Activated CD4-positive, alpha-beta T cell treated with anti-CD3 and anti-CD28 coated beads, Interleukin-2, amount 50 U/mL, for 24 hours (primary cell): ENCODE measurements around the gene ALAS1.

Experiments used
- DNase-seq, 2 donors: peaks; one replicate each; pipeline ENCODE4 v3.0.0-alpha.2; 2020; ENCODE audit warnings: low read depth in 1 of 2, low spot score in 1 of 2

Gene ALAS1

DNA sequence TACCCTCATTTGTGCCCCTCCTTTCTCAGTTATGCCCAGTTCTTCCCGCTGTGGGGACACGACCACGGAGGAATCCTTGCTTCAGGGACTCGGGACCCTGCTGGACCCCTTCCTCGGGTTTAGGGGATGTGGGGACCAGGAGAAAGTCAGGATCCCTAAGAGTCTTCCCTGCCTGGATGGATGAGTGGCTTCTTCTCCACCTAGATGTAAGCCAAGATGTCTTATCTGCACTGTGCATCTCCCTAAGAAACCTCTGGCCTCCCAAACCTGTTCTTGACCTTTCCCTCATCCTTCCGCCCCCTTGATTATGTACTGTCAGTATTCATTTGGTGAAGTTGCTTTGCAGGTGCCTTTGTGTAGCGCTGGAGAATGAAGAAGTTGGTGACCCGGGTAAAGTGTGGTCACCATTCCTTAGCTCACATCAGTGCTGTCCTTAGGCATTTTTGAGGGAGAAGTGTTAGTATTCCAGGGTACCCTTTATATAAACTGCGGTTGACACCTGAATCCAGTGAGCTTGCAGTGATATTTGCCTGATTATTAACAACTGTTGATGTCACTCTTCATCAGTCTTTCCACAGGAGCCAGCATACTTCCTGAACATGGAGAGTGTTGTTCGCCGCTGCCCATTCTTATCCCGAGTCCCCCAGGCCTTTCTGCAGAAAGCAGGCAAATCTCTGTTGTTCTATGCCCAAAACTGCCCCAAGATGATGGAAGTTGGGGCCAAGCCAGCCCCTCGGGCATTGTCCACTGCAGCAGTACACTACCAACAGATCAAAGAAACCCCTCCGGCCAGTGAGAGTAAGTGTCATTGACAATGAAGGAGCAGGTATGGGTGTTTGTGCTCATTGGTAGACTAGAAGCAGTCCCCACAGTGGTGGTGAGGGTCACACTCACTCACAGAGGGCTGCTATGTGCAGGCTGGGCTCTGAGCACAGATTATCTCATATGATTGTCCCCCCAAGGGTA is 966 bp downstream of the ALAS1 start:
- DNase-seq, result no peak

DNA sequence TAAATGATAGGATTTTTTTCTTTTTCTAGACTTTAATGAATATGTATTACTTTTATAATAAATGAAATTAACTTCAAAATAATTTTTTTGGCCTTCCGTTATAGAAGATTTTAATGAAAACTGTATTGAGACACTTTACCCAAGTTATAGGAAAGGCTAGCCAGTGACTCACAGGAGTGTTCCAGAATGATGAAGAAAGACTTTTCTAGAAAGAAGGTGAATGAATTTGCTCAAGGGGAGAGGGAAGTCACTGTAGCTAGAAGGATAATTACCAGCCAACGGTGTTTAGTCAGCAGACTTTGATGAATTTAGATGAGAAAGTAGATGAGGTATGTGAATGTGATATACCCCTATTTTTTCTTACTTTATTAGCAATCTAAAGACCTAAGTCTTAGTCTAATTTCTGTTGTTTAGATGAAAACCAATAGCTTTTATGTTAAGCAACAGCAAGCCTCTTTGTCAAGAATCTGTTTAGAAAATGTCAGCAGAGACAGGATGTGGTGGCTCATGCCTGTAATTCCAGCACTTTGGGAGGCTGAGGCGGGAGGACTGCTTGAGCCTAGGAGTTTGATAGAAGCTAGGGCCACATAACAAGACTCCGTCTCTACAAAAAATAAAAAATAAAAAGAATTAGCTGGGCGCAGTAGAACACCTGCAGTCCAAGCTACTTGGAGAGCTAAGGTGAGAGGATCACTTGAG is 3.2 kb downstream of the ALAS1 start:
- no peak for DNase-seq

DNA sequence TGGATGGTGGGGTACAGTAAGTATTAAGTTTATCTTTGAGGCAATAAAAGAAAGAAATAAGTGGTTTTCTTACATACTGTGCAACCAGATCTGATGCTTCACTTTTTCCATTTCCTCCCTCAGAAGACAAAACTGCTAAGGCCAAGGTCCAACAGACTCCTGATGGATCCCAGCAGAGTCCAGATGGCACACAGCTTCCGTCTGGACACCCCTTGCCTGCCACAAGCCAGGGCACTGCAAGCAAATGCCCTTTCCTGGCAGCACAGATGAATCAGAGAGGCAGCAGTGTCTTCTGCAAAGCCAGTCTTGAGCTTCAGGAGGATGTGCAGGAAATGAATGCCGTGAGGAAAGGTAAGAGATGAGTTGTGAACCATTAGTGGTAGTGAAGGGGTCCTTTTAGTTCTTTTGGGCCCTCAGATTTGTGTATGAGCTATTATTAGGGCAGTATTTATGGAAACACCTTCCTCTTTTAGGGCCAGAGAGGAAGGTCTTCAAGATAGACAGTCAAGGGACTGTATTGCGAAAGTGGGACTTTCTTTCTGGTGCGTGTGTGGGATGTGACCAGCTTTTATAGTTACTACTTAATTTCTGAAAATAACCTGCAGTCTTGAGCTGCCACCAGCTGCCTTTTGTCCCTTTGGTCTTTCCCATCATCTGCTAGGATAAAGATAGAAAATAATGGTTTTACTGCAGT is 4.6 kb downstream of the ALAS1 start:
- no peak for DNase-seq

DNA sequence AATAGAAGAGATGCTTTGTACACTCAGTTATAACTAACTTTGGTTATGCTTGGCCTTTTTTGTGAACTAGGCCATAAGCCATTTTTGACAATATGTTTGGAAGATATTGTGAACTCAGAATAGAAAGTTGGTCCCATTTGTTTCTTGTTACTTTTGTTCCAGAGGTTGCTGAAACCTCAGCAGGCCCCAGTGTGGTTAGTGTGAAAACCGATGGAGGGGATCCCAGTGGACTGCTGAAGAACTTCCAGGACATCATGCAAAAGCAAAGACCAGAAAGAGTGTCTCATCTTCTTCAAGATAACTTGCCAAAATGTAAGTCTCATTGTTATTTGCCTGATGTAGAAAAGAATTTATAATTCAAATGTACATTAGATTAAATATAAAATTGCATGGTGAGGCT is 5.7 kb downstream of the ALAS1 start:
- DNase-seq, result no peak

DNA sequence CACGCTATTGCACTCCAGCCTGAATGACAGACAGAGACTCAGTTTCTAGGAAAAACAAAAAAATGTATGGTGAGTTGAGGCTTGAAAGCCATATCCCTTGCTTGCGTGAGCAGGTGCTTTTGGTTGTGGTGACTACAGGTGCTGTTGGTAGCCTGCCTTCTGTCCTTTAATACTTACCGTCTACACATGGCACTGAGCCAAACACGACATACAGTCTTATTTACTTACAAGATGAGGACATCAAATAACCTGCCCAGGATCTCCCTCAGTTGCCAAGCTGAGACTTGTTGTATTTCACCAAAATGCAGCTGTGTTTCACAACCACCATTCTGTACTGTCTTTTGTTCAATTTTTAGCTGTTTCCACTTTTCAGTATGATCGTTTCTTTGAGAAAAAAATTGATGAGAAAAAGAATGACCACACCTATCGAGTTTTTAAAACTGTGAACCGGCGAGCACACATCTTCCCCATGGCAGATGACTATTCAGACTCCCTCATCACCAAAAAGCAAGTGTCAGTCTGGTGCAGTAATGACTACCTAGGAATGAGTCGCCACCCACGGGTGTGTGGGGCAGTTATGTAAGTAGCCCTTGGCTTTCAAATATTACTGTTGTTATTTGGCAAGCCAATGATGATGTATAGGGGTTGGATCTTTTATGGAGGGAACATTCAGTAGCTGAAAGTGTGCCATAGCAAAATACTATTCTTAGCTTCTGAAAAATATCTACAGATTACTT is 6.5 kb downstream of the ALAS1 start:
- DNase-seq, result no peak

DNA sequence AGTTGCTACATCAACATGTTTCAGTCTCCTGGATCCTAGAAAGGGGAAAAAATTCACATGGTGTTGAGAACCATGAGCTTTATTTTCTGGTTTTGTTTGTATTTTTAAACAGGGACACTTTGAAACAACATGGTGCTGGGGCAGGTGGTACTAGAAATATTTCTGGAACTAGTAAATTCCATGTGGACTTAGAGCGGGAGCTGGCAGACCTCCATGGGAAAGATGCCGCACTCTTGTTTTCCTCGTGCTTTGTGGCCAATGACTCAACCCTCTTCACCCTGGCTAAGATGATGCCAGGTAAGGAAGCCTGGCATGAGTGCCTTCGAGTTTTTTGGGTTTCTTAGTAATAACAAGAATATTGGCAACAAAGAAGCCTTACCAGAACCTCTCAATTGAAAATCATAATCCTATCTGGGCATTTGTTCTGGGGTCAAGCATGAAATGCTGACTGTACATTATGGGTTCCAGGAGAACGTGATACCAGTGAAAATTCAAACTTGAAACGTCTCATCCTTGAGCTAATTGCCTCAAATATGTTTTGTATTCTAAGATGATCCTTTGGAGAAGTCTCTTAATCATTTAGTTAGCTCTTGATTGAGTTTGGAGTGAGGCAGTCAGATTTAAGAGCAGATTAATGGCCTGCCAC is 7.9 kb downstream of the ALAS1 start:
- no peak for DNase-seq

DNA sequence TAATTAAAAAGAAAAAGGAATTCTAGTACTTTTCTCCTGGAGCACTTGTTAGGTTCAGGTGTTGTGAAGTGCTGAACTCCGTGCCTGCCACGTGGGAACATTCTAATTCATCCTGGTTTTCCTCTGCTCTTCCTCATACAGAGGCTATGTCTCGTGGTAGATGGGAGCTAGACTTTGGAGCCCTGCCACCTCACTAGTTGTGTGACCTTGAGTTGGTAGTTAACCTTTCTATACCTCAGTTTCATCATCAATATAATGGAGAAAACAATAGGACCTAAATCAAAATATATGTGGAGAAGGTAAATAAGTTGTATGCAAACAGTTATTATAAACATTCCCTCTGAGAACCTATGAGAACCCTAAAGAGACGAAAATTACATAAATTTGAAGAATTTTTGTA is 10.6 kb downstream of the ALAS1 start:
- no peak for DNase-seq

DNA sequence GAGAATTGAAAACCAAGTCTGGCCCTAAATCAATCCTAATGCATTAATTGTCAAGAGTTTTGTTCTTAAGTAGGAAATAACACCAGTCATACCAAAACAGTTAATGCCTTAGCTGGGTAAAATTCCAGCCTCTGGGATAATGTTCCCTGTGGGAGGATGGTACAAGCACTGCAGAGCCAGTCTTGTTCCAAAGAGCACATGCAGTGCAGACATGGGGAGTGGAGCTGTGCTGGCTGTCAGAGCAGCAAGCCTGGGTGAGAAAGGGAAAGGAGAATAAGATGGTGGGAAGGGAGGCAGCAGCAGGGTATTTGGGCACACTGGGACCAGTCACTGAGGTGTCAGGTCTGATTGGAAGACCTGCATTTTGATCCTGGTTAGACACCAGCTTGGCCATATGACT is 12.1 kb downstream of the ALAS1 start:
- no peak for DNase-seq

DNA sequence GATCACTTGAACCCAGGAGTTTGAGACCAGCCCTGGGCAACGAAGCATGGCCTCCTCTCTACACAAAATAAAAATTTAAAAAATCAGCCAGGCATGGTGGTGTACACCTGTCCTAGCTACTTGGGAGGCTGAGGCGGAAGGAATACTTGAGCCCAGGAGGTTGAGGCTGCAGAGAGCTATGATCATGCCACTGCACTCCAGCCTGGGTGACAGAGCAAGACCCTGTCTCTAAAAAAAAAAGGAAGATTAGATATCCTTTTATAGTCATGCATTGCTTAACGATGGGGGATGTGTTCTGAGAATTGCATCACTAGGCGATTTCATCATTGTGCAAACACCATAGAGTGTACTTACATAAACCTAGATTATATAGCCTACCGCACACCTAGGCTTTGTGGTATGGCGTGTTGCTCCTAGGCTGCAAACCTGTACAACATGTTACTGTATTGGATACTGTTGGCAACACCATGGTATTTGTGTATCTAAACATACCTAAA is 12.6 kb downstream of the ALAS1 start:
- DNase-seq, result no peak

DNA sequence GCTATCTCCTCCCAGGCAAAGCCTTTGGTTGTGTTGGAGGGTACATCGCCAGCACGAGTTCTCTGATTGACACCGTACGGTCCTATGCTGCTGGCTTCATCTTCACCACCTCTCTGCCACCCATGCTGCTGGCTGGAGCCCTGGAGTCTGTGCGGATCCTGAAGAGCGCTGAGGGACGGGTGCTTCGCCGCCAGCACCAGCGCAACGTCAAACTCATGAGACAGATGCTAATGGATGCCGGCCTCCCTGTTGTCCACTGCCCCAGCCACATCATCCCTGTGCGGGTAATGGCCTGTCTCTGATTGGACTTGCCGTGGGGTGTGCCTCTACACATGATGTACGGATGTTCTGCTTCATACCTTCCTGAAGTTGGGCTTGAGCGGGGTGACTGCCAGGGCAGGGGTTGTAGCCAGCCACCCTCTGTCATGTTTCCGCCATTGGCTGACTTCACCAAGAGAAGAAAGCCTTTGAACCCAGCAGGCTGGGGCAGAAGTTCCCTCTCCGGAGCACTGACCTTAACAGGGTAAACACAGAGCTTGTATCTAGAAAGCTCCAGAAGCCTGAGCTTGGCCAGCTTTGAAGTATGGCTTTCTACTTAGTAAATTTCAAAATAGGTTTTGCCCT is 13.4 kb downstream of the ALAS1 start:
- DNase-seq, result no peak

DNA sequence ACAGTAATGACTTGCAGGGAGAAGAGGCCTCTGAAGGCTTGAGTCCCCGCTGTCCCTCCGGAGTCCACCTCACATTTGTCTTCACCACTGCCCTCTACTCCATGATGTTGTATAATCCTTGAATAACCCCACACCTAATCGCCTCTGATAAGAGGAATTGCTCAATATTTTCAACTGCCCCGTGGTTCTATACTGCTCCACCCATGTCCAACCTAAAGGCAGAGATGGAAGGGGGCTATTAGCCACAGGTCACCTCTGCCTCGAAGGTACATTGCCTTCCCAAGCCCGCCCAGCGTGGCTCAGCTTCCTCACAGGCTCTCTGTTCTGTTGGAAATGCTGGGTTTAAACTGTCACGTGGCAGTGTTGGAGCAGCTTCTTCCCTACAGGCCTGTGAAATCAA is 15.0 kb downstream of the ALAS1 start:
- no peak for DNase-seq

DNA sequence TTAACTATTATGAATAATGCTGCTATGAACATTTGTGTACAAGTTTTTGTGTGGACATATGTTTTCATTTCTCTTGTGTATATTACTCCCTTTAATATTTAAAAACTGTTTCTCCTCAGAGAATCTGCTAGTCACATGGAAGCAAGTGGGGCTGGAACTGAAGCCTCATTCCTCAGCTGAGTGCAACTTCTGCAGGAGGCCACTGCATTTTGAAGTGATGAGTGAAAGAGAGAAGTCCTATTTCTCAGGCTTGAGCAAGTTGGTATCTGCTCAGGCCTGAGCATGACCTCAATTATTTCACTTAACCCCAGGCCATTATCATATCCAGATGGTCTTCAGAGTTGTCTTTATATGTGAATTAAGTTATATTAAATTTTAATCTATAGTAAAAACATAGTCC is 15.9 kb downstream of the ALAS1 start:
- DNase-seq, result no peak

DNA sequence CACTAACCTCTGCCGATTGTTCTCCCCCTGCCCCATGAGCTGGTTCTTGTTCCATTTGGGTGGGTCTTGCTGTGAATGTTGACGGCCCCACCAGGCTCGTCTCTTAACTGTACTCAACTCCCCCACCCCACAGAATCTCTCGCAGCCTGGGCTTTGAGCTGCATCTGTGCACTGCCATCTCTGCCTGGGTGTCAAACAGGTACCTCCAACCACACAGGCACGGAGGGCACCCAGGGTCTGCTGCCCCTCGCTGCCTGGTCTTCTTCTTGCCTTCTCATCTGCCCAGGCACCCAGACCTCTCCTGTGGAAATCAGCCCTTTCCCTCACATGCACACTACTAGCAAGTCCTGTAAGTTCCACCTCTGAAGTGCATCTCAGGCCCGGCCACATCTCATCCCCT is 17.4 kb downstream of the ALAS1 start:
- no peak for DNase-seq

DNA sequence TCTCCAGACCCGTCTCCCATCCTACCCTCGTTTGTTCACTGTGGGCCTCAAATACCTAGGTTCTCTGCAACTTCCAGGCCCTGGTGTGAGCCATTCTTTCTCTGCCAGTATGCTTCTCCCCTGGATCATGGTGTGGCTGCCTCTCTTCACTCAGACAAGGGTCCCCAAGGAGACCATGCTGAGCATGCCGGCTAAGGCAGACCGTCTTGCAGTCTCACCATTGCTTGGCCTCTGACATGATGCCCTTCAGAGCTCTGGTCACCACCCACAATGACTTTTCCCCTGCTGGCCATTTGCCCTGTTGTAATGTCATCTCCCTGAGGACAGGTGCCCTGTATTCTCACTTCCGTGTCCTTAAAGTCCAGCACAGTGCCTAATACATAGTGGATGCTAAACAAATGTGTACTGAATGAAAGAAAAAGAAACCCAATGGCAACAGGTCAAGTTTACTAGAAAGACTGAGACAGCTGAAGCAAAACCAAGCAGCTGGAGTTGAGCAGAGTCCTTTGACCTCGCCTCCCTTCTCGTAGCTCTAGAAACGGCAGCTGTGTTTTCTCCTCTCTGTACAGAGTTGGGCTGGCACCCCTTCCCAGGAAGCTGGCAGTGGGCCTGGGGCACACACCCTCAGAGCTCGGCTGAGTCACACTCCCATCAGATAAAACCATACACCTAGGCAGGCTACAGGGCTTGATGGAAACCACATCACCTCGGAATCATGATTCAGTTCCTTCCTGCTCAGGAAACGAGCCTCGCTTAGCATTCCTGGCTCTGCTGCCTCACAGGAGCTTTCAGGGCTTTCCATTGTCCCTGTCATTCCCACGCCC is 18.8 kb downstream of the ALAS1 start:
- peak in 1 of 2 donors; percentile 42 for DNase-seq

DNA sequence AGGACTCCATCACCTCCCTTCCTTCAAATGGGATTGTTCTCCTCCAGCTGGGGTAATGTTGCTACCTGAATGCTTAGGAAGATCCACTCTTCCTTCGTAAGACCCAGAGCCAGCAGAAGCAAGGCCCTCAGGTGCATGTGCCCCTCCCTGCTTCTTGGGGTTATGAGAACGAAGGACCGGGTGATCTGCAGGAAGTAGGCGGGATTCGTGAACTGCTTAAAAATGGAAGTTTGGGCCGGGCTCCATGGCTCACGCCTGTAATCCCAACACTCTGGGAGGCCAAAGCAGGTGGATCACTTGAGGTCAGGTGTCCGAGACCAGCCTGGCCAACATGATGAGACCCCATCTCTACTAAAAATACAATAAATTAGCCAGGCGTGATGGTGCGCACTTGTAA is 19.4 kb downstream of the ALAS1 start:
- no peak for DNase-seq

DNA sequence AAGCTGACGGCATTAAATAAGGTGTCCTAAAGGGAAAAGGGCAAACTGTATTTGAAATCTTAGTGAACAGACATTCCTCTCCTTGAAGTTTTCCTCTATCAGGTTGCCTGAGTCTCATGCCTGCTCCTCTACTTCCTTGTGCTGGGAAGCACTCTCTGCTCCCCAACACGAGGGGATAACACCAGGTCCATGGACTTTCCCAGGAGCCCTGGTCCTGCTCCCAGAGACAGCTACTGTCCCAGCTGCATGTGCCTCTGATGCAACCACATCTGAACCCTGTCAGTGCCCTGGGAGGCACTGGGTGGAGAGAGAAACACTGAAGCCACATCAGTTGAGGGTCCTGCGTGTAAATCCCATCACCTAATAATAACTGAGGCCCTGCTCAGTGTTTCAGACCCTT is 20.1 kb downstream of the ALAS1 start:
- DNase-seq, result no peak

DNA sequence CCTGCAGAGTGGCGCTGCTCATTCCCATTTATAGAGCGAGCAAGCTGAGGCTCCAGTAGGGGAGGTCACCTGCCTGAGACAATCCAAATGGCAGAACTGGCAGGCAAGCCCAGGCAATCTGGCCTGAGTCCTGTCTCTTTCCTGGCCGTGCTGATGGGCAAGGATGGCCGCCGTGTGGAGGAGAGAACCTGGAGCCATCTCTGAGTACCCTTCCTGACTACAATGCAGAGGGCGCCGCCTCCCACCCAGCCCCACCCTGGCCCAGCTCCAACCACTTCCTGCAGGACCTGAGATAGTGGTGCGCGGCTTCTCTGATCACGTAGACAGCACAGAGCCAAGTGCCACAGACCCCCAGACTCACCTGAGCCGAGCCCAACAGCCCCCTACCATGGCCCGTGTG is 20.5 kb downstream of the ALAS1 start:
- no peak for DNase-seq

DNA sequence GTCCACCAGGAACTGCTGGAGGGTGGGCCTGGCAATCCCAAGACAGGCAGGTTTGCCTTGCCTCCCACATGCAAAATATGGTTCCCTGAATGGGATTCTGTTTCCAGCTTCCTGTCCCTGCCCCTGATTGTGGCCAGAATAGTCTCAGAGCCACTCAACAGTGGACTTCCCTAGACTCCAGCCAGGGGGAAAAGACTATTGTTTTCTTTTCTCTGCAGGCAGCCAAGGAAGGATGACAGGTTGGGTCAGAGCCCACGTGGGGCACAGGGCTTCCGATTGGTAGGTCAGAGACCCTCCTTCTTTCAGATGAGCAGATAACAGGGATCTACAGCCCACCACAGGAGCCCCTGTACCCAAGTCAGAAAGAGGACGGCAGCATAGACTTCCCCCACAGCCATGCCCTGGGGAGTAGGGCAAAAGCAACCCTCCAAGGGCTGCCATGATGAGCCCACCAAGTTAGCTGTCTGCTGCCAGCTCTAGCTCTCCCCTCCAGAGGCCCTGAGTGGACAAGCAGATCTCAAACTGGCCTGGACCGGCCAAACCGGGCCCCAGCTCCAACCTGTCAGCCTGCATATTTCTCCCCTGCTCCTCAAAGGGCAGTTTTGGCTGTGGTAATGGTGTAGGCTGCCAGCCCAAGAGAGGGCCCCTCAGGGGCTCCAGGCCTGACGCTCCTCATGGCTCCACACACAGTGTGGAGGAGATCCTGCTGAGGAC is 21.1 kb downstream of the ALAS1 start:
- no peak for DNase-seq
